HL-60 (cell line): ENCODE data around the gene XKR7.
A peak's percentile ranks its signal among the peaks of the same experiment; 100 is the strongest.
"Not testable (repeated sequence)": the region's sequence is repeated elsewhere in the genome, so short reads cannot be mapped to it uniquely, and the experiment has no call there.

Source experiments
- DNase-seq, 2 experiments: peaks; one replicate each; pipeline ENCODE4 v3.0.0-alpha.2; 2010 to 2020; ENCODE audit warnings: low read depth in 1 of 2, low spot score in 1 of 2
- H3K27ac ChIP-seq: fragments of 250-450 bp; sonication (Bioruptor Pico); replicated peaks from 2 replicates; pipeline ENCODE4 v1.5.1; 2020; ENCODE audit warnings: mild to moderate bottlenecking, moderate library complexity
- H3K27me3 ChIP-seq: fragments of 250-450 bp; sonication (Bioruptor Pico); 2 replicates; pipeline ENCODE4 v1.5.1; 2021; ENCODE audit warnings: mild to moderate bottlenecking, moderate library complexity; ENCODE audit not compliant: insufficient read depth, poor library complexity, severe bottlenecking
- H3K4me3 ChIP-seq: replicated peaks from 2 replicates; pipeline ENCODE4 v1.5.1; 2011; ENCODE audit warnings: mild to moderate bottlenecking, control low read depth, low read length; ENCODE audit not compliant: insufficient read depth
- CTCF ChIP-seq: IDR thresholded peaks from one replicate; pipeline ENCODE4 v1.5.1; 2011; ENCODE audit warnings: low read length, control low read depth, inconsistent platforms; ENCODE audit not compliant: insufficient read depth
- GABPA ChIP-seq: IDR thresholded peaks from 2 replicates; pipeline ENCODE4 v1.6.1; 2012; ENCODE audit warnings: low read depth
- POLR2AphosphoS5 ChIP-seq: IDR thresholded peaks from 2 replicates; pipeline ENCODE4 v1.6.1; 2012; ENCODE audit warnings: low read depth
- REST ChIP-seq: IDR thresholded peaks from 2 replicates; pipeline ENCODE4 v1.6.1; 2012; ENCODE audit warnings: low read depth; ENCODE audit not compliant: insufficient replicate concordance
- SPI1 ChIP-seq: IDR thresholded peaks from 2 replicates; pipeline ENCODE4 v1.6.1; 2012; ENCODE audit warnings: low read depth, mild to moderate bottlenecking, borderline replicate concordance

Gene XKR7

DNA sequence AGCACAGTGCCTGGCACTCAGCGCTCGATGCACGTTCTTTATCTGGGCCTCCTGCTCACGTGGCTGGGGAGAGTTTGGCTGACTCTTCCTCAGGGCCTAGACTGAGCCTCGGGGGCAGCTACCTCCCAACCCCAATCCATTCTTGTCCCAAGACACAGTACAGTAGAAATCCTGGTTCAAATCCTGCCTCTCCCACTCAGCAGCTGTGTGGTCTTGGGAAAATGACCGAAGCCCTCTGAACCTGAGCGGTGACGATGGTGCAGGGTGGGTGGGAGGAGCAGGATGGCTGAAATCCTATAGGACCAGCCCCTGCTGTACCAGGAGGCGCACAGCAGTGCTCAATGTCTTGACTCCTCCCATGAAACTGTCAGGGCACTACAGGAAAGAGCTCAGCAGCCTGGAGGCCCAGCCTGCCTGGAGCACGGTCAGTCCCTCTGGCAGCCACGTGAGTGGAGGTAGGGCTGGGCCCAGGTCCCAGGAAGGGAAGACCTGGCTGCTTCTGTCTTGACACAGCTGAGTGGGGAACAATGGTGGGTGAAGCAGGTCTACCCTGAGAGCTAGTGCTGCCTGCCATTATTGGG, 47.6 kb upstream of the XKR7 start:
- Histone ChIP-seq H3K27me3 (no peaks in the 10 kb centered on the region), H3K27ac (no peak overlapping the region), H3K4me3 (no peak overlapping the region)
- TF ChIP-seq REST (no peak), CTCF (no peak), POLR2AphosphoS5 (no peak), GABPA (no peak), SPI1 (no peak)
- DNase-seq: no peak

GRCh38 chr20:31921480-31921879, 46.5 kb upstream of the XKR7 start:
- not testable (repeated sequence) for DNase-seq, H3K27me3 ChIP-seq, H3K4me3 ChIP-seq, H3K27ac ChIP-seq

DNA sequence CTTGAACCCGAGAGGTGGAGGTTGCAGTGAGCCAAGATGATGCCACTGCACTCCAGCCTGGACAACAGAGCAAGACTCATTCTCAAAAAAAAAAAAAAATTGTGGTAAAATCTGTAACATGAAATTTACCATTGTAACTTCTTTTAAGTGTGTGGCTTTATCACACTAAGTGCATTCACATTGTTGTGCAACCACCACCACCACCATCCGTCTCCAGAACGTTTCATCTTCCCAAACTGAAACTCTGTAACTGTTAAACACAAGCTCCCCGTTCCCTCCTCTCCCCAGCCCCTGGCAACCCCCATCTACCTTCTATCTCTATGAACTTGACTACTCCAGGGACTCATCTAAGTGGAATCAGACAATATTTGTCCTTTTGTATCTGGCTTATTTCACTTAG, 45.8 kb upstream of the XKR7 start:
- TF ChIP-seq POLR2AphosphoS5: no peak
- no peak for TF ChIP-seq REST
- TF ChIP-seq CTCF: no peak
- Histone ChIP-seq H3K27me3 (no peaks in the 10 kb centered on the region), H3K4me3 (no peak overlapping the region), H3K27ac (no peak overlapping the region)
- peak in 1 of 2 experiments; percentile 5 for DNase-seq

GRCh38 chr20:31922588-31922987, 45.4 kb upstream of the XKR7 start:
- TF ChIP-seq REST (no peak), GABPA (no peak), SPI1 (no peak), POLR2AphosphoS5 (no peak), CTCF (no peak)
- Histone ChIP-seq H3K27me3 (no peaks in the 10 kb centered on the region), H3K27ac (no peak overlapping the region), H3K4me3 (no peak overlapping the region)
- DNase-seq: no peak
